ENCODE data around the gene FGF1.

Gene FGF1

DNA sequence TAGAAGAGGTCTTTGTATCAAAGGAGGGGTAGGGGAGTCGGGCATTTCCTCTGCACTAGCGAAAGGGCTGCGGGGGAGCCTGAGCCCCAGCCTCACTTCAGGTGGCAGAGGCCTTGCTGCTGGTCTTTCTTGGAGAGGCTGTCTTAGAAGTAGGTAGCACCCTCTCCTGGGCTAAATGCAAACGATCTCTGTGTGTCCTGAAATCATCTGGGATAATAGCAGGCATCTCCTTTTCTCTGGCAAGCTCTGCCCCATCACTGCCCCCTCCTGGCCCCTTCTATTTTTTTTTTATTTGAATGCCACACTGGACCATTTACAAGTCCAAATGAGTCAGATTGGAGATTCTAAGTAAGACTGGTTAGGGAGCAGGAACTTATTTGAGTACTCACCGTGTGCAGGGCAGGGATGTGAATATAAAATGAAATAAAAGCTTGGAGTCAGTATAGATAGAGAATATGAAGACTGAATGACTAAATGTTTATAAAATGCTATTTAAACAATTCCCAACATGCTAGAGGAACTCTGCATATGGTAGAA lies 137.1 kb downstream of the FGF1 start:
- no peak overlapping the region for H3K4me3 ChIP-seq (ENCODE audit: low read depth, low read length)
- POLR2A ChIA-PET = interaction anchor here (0.5 kb wide), 1 partner anchor 558 kb away, joined by 4 read pairs; no protein-coding TSS in a partner anchor
- TF ChIP-seq, protein P1, sequence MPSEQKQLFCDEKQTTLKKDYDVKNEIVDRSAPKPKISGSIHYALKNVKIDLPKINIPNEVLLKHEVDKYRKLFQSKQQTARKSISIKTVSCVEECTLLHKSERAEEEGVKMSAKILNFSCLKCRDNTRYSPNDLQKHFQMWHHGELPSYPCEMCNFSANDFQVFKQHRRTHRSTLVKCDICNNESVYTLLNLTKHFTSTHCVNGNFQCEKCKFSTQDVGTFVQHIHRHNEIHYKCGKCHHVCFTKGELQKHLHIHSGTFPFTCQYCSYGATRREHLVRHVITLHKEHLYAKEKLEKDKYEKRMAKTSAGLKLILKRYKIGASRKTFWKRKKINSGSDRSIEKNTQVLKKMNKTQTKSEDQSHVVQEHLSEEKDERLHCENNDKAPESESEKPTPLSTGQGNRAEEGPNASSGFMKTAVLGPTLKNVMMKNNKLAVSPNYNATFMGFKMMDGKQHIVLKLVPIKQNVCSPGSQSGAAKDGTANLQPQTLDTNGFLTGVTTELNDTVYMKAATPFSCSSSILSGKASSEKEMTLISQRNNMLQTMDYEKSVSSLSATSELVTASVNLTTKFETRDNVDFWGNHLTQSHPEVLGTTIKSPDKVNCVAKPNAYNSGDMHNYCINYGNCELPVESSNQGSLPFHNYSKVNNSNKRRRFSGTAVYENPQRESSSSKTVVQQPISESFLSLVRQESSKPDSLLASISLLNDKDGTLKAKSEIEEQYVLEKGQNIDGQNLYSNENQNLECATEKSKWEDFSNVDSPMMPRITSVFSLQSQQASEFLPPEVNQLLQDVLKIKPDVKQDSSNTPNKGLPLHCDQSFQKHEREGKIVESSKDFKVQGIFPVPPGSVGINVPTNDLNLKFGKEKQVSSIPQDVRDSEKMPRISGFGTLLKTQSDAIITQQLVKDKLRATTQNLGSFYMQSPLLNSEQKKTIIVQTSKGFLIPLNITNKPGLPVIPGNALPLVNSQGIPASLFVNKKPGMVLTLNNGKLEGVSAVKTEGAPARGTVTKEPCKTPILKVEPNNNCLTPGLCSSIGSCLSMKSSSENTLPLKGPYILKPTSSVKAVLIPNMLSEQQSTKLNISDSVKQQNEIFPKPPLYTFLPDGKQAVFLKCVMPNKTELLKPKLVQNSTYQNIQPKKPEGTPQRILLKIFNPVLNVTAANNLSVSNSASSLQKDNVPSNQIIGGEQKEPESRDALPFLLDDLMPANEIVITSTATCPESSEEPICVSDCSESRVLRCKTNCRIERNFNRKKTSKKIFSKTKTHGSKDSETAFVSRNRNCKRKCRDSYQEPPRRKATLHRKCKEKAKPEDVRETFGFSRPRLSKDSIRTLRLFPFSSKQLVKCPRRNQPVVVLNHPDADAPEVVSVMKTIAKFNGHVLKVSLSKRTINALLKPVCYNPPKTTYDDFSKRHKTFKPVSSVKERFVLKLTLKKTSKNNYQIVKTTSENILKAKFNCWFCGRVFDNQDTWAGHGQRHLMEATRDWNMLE (tag by site-specific recombination; conservative IDR thresholded peaks at IDR 0.05; ENCODE audit: low read depth) = 0 out of 2 replicates have a peak, but pooled peaks have one; percentile 32
- TF ChIP-seq IKZF3 (tag by site-specific recombination; IDR thresholded peaks at IDR 0.05) (peak; percentile 54; the same call in 1 of the 2 replicates), GLIS2 (tag by site-specific recombination; IDR thresholded peaks at IDR 0.05) (no peak), SP7 (tag by site-specific recombination; IDR thresholded peaks at IDR 0.05) (peak; percentile 31; the same call in 1 of the 2 replicates), ZNF747 (tag by site-specific recombination; IDR thresholded peaks at IDR 0.05) (no peak), ZNF600 (tag by site-specific recombination; IDR thresholded peaks at IDR 0.05) (0 out of 2 replicates have a peak, but pooled peaks have one; percentile 39), ZNF654 (tag by site-specific recombination; IDR thresholded peaks at IDR 0.05; ENCODE audit: low read depth) (peak; percentile 97), ZNF335 (tag by site-specific recombination; conservative IDR thresholded peaks at IDR 0.05) (peak; percentile 44; the same call in 1 of the 2 replicates), ZNF660 (tag by site-specific recombination; IDR thresholded peaks at IDR 0.05) (peak; percentile 69), OVOL3 (tag by site-specific recombination; IDR thresholded peaks at IDR 0.05) (no peak), ZEB2 (tag by site-specific recombination; IDR thresholded peaks at IDR 0.05) (peak; percentile 51; the same call in 1 of the 2 replicates), ZNF2 (tag by site-specific recombination; IDR thresholded peaks at IDR 0.05) (0 out of 2 replicates have a peak, but pooled peaks have one; percentile 59), KLF9 (tag by site-specific recombination; IDR thresholded peaks at IDR 0.05; ENCODE audit: low read depth) (no peak), GLIS1 (tag by site-specific recombination; IDR thresholded peaks at IDR 0.05) (peak; percentile 30; the same call in 1 of the 2 replicates), ZBTB17 (tag by site-specific recombination; IDR thresholded peaks at IDR 0.05) (peak; percentile 75), ZBTB48 (tag by site-specific recombination; IDR thresholded peaks at IDR 0.05) (peak; percentile 37; the same call in 1 of the 2 replicates), ZSCAN30 (tag by site-specific recombination; IDR thresholded peaks at IDR 0.05) (peak; percentile 82; the same call in 1 of the 2 replicates)
- TF ChIP-seq, protein P2, sequence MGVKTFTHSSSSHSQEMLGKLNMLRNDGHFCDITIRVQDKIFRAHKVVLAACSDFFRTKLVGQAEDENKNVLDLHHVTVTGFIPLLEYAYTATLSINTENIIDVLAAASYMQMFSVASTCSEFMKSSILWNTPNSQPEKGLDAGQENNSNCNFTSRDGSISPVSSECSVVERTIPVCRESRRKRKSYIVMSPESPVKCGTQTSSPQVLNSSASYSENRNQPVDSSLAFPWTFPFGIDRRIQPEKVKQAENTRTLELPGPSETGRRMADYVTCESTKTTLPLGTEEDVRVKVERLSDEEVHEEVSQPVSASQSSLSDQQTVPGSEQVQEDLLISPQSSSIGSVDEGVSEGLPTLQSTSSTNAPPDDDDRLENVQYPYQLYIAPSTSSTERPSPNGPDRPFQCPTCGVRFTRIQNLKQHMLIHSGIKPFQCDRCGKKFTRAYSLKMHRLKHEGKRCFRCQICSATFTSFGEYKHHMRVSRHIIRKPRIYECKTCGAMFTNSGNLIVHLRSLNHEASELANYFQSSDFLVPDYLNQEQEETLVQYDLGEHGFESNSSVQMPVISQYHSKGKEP (tag by site-specific recombination; IDR thresholded peaks at IDR 0.05) = peak; percentile 22; the same call in 1 of the 2 replicates
- TF ChIP-seq, protein P3, sequence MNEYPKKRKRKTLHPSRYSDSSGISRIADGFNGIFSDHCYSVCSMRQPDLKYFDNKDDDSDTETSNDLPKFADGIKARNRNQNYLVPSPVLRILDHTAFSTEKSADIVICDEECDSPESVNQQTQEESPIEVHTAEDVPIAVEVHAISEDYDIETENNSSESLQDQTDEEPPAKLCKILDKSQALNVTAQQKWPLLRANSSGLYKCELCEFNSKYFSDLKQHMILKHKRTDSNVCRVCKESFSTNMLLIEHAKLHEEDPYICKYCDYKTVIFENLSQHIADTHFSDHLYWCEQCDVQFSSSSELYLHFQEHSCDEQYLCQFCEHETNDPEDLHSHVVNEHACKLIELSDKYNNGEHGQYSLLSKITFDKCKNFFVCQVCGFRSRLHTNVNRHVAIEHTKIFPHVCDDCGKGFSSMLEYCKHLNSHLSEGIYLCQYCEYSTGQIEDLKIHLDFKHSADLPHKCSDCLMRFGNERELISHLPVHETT (tag by site-specific recombination; IDR thresholded peaks at IDR 0.05) = 0 out of 2 replicates have a peak, but pooled peaks have one; percentile 42
- TF ChIP-seq, protein P4, sequence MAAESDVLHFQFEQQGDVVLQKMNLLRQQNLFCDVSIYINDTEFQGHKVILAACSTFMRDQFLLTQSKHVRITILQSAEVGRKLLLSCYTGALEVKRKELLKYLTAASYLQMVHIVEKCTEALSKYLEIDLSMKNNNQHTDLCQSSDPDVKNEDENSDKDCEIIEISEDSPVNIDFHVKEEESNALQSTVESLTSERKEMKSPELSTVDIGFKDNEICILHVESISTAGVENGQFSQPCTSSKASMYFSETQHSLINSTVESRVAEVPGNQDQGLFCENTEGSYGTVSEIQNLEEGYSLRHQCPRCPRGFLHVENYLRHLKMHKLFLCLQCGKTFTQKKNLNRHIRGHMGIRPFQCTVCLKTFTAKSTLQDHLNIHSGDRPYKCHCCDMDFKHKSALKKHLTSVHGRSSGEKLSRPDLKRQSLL (tag by site-specific recombination; IDR thresholded peaks at IDR 0.05) = no peak
- TF ChIP-seq, protein P5, sequence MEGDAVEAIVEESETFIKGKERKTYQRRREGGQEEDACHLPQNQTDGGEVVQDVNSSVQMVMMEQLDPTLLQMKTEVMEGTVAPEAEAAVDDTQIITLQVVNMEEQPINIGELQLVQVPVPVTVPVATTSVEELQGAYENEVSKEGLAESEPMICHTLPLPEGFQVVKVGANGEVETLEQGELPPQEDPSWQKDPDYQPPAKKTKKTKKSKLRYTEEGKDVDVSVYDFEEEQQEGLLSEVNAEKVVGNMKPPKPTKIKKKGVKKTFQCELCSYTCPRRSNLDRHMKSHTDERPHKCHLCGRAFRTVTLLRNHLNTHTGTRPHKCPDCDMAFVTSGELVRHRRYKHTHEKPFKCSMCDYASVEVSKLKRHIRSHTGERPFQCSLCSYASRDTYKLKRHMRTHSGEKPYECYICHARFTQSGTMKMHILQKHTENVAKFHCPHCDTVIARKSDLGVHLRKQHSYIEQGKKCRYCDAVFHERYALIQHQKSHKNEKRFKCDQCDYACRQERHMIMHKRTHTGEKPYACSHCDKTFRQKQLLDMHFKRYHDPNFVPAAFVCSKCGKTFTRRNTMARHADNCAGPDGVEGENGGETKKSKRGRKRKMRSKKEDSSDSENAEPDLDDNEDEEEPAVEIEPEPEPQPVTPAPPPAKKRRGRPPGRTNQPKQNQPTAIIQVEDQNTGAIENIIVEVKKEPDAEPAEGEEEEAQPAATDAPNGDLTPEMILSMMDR (tag by site-specific recombination; IDR thresholded peaks at IDR 0.05) = peak; percentile 95
- TF ChIP-seq, protein P6, sequence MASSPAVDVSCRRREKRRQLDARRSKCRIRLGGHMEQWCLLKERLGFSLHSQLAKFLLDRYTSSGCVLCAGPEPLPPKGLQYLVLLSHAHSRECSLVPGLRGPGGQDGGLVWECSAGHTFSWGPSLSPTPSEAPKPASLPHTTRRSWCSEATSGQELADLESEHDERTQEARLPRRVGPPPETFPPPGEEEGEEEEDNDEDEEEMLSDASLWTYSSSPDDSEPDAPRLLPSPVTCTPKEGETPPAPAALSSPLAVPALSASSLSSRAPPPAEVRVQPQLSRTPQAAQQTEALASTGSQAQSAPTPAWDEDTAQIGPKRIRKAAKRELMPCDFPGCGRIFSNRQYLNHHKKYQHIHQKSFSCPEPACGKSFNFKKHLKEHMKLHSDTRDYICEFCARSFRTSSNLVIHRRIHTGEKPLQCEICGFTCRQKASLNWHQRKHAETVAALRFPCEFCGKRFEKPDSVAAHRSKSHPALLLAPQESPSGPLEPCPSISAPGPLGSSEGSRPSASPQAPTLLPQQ (tag by site-specific recombination; IDR thresholded peaks at IDR 0.05) = peak; percentile 60
- TF ChIP-seq, protein P7, sequence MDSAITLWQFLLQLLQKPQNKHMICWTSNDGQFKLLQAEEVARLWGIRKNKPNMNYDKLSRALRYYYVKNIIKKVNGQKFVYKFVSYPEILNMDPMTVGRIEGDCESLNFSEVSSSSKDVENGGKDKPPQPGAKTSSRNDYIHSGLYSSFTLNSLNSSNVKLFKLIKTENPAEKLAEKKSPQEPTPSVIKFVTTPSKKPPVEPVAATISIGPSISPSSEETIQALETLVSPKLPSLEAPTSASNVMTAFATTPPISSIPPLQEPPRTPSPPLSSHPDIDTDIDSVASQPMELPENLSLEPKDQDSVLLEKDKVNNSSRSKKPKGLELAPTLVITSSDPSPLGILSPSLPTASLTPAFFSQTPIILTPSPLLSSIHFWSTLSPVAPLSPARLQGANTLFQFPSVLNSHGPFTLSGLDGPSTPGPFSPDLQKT (IDR thresholded peaks at IDR 0.05; ENCODE audit: borderline replicate concordance, low read depth, low read length) = no peak
- H3K9me3 ChIP-seq (ENCODE audit: control insufficient read depth, insufficient read depth, low read depth, low read length) = no peaks in the 10 kb centered on the region
- H3K4me1 ChIP-seq (ENCODE audit: control insufficient read depth, insufficient read depth, low read length) = peaks cover 2% of the 10 kb centered on the region; the same call in 1 of the 2 replicates
- CTCF ChIA-PET = interaction anchor here (0.5 to 4.3 kb wide), 52 partner anchors 10 to 1565 kb away, joined by 3 to 34 read pairs (median 4); partner anchors contain the start of gene SPRY4
- no peaks in the 10 kb centered on the region for H3K36me3 ChIP-seq (ENCODE audit: control insufficient read depth in 2 of 2, insufficient read depth in 1 of 2, low read length in 2 of 2)
- H3K27ac ChIP-seq (ENCODE audit: extremely low read depth, low read depth, low read length) = no peak overlapping the region
